Panc1 (cell line): ENCODE data around the gene CD72.

Experiments
- POLR2AphosphoS5 ChIP-seq: IDR thresholded peaks from 2 replicates; pipeline ENCODE4 v1.6.1; 2012; ENCODE audit warnings: mild to moderate bottlenecking, low read depth, low read length, moderate library complexity
- SIN3A ChIP-seq: IDR thresholded peaks from 2 replicates; pipeline ENCODE4 v1.6.1; 2012; ENCODE audit warnings: low read depth, mild to moderate bottlenecking, low read length, moderate library complexity, borderline replicate concordance; ENCODE audit not compliant: insufficient read depth
- TCF7L2 ChIP-seq: IDR thresholded peaks from 2 replicates; pipeline ENCODE4 v1.6.1; 2011; ENCODE audit warnings: mild to moderate bottlenecking, low read depth, low read length, inconsistent platforms
- TF ChIP-seq, protein P1 (sequence below): fragments of 450-650 bp; IDR thresholded peaks from 2 replicates; pipeline ENCODE4 v1.5.1; 2017; ENCODE audit warnings: mild to moderate bottlenecking
- TF ChIP-seq, protein P2 (sequence below), 2 experiments: IDR thresholded peaks; 2 replicates each; pipeline ENCODE4 v1.6.1; 2011 to 2012; ENCODE audit warnings: low read depth in 2 of 2, control low read depth in 1 of 2, low read length in 1 of 2, mild to moderate bottlenecking in 1 of 2, moderate library complexity in 1 of 2; ENCODE audit not compliant: insufficient read depth in 1 of 2

DNA sequence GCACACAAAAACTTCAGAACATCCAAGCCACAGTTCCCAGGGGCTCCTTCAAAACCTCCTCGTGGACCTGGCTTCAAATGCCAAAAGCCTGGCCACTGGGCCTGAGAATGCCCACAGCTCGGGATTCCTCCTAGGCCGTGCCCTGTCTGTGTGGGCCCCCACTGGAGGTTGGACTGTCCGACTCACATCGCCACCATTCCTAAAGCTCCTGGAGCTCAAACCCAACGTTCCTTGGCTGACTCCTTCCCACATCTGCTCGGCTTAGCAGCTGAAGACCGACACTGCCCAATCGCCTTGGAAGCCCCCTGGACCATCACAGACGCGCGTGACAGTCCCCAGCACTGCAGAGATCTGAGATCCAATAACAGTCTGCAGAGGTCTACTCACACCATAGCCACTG lies 24.8 kb upstream of the CD72 start:
- TF ChIP-seq, protein P1, sequence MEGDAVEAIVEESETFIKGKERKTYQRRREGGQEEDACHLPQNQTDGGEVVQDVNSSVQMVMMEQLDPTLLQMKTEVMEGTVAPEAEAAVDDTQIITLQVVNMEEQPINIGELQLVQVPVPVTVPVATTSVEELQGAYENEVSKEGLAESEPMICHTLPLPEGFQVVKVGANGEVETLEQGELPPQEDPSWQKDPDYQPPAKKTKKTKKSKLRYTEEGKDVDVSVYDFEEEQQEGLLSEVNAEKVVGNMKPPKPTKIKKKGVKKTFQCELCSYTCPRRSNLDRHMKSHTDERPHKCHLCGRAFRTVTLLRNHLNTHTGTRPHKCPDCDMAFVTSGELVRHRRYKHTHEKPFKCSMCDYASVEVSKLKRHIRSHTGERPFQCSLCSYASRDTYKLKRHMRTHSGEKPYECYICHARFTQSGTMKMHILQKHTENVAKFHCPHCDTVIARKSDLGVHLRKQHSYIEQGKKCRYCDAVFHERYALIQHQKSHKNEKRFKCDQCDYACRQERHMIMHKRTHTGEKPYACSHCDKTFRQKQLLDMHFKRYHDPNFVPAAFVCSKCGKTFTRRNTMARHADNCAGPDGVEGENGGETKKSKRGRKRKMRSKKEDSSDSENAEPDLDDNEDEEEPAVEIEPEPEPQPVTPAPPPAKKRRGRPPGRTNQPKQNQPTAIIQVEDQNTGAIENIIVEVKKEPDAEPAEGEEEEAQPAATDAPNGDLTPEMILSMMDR, result no peak
- TF ChIP-seq SIN3A, result no peak
- TF ChIP-seq POLR2AphosphoS5, result no peak
- TF ChIP-seq, protein P2, sequence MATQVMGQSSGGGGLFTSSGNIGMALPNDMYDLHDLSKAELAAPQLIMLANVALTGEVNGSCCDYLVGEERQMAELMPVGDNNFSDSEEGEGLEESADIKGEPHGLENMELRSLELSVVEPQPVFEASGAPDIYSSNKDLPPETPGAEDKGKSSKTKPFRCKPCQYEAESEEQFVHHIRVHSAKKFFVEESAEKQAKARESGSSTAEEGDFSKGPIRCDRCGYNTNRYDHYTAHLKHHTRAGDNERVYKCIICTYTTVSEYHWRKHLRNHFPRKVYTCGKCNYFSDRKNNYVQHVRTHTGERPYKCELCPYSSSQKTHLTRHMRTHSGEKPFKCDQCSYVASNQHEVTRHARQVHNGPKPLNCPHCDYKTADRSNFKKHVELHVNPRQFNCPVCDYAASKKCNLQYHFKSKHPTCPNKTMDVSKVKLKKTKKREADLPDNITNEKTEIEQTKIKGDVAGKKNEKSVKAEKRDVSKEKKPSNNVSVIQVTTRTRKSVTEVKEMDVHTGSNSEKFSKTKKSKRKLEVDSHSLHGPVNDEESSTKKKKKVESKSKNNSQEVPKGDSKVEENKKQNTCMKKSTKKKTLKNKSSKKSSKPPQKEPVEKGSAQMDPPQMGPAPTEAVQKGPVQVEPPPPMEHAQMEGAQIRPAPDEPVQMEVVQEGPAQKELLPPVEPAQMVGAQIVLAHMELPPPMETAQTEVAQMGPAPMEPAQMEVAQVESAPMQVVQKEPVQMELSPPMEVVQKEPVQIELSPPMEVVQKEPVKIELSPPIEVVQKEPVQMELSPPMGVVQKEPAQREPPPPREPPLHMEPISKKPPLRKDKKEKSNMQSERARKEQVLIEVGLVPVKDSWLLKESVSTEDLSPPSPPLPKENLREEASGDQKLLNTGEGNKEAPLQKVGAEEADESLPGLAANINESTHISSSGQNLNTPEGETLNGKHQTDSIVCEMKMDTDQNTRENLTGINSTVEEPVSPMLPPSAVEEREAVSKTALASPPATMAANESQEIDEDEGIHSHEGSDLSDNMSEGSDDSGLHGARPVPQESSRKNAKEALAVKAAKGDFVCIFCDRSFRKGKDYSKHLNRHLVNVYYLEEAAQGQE (IDR thresholded peaks at IDR 0.05; ENCODE audit: insufficient read depth in 1 of 2, low read depth in 2 of 2, low read length in 1 of 2), result no peak
- no peak for TF ChIP-seq TCF7L2
